Keratinocyte (primary cell): ENCODE results near the gene PTEN. TPM values are rescaled to one million over a fixed set of nuclear protein-coding genes. Genes with fewer than 3 reads are reported as not detected.
"Not testable (repeated sequence)": the region's sequence is repeated elsewhere in the genome, so short reads cannot be mapped to it uniquely, and the experiment has no call there.

Experiments used
- DNase-seq: peaks from one replicate; pipeline ENCODE4 v3.0.0-alpha.2; 2011; ENCODE audit warnings: low read depth, missing footprints, low spot score
- FAIRE-seq: peaks from 2 replicates; lab custom pipeline; 2011; peaks lifted over from hg19 to GRCh38; lab: Jason Lieb, UNC
- H2AFZ ChIP-seq: 2 replicates; pipeline ENCODE4 v1.6.0; 2012; ENCODE audit warnings: low read length, control low read depth, inconsistent platforms; ENCODE audit not compliant: control insufficient read depth
- H3K27ac ChIP-seq: 2 replicates; pipeline ENCODE4 v1.5.1; 2011; ENCODE audit warnings: low read length; ENCODE audit not compliant: control insufficient read depth, insufficient read depth
- H3K27me3 ChIP-seq: 3 replicates; pipeline ENCODE4 v1.6.0; 2011; ENCODE audit warnings: low read length; ENCODE audit not compliant: control insufficient read depth, insufficient read depth; ENCODE audit errors: extremely low read depth
- H3K36me3 ChIP-seq, 2 experiments: 2 replicates in 1 of 2; 3 replicates in 1 of 2; pipeline ENCODE4 v1.5.1; 2011; ENCODE audit warnings: low read length in 2 of 2, mild to moderate bottlenecking in 1 of 2; ENCODE audit not compliant: control insufficient read depth in 2 of 2, insufficient read depth in 2 of 2; ENCODE audit errors: extremely low read depth in 1 of 2
- H3K4me1 ChIP-seq: 3 replicates; pipeline ENCODE4 v1.5.1; 2011; ENCODE audit warnings: low read length; ENCODE audit not compliant: control insufficient read depth, insufficient read depth; ENCODE audit errors: extremely low read depth
- H3K4me2 ChIP-seq: 3 replicates; pipeline ENCODE4 v1.6.0; 2011; ENCODE audit warnings: low read depth, low read length; ENCODE audit not compliant: control insufficient read depth, insufficient read depth; ENCODE audit errors: extremely low read depth
- H3K4me3 ChIP-seq, 3 experiments: fragments of 200-600 bp in 1 of 3; sonication (generic) in 1 of 3; 2 replicates in 2 of 3; 3 replicates in 1 of 3; pipeline ENCODE4 v1.5.1; 2011 to 2016; ENCODE audit warnings: low read length in 3 of 3, mild to moderate bottlenecking in 3 of 3, control low read depth in 2 of 3, inconsistent platforms in 1 of 3, low read depth in 1 of 3, mixed read lengths in 1 of 3, mixed run types in 1 of 3, moderate library complexity in 1 of 3; ENCODE audit not compliant: control insufficient read depth in 2 of 3, insufficient read depth in 2 of 3; ENCODE audit errors: extremely low read depth in 1 of 3
- H3K79me2 ChIP-seq: 2 replicates; pipeline ENCODE4 v1.6.0; 2012; ENCODE audit warnings: low read length; ENCODE audit not compliant: control insufficient read depth, insufficient read depth
- H3K9ac ChIP-seq: 3 replicates; pipeline ENCODE4 v1.6.0; 2011; ENCODE audit warnings: low read length; ENCODE audit not compliant: control insufficient read depth, insufficient read depth; ENCODE audit errors: extremely low read depth
- H3K9me1 ChIP-seq: 3 replicates; pipeline ENCODE4 v1.6.0; 2011; ENCODE audit warnings: low read length; ENCODE audit not compliant: control insufficient read depth, insufficient read depth; ENCODE audit errors: extremely low read depth
- H3K9me3 ChIP-seq: 2 replicates; pipeline ENCODE4 v1.5.1; 2012; ENCODE audit warnings: low read depth, low read length; ENCODE audit not compliant: control insufficient read depth
- H4K20me1 ChIP-seq: 3 replicates; pipeline ENCODE4 v1.6.0; 2011; ENCODE audit warnings: low read length; ENCODE audit not compliant: control insufficient read depth, insufficient read depth; ENCODE audit errors: extremely low read depth
- CTCF ChIP-seq, 3 experiments: IDR thresholded peaks in 1 of 3; conservative IDR thresholded peaks in 1 of 3; optimal IDR thresholded peaks in 1 of 3; 2 replicates in 2 of 3; 3 replicates in 1 of 3; pipeline versions ENCODE3 to v1.5.1; 2011; ENCODE audit warnings: low read length in 3 of 3, mild to moderate bottlenecking in 3 of 3, moderate library complexity in 2 of 3, control low read depth in 1 of 3, inconsistent platforms in 1 of 3; ENCODE audit not compliant: insufficient read depth in 2 of 3; ENCODE audit errors: extremely low read depth in 1 of 3
- EZH2 ChIP-seq: IDR thresholded peaks from one replicate; pipeline ENCODE4 v1.6.1; 2012; ENCODE audit warnings: inconsistent platforms, mild to moderate bottlenecking, low read length, moderate library complexity
- dilution Hi-C: fragments of 300-500 bp; cut with MboI; formaldehyde crosslinking; loops from one replicate; pipeline ENCODE4 v1.7.0; 2020; ENCODE audit warnings: low sequenced_read_pairs; ENCODE audit not compliant: extremely low pct_ligation_motif_present
- polyA plus RNA-seq, 5 experiments: library from polyadenylated mRNA; depleted of rRNA in 3 of 5; stranded (reverse) in 3 of 5; stranded (forward) in 1 of 5; unstranded in 1 of 5; fragments of >200 nt; gene quantifications; 1 replicate in 1 of 5; 2 replicates in 3 of 5; 3 replicates in 1 of 5; pipeline versions ENCODE4 v1.2.1 to v1.2.3, GENCODE V29; 2011 to 2012; ENCODE audit warnings: missing spikeins in 2 of 5, low read depth in 1 of 5, low replicate concordance in 1 of 5

The PTEN gene
- polyA plus RNA-seq, 1 donor (not counting 4 experiments of a cell fraction or from before 2014, with no cell fraction given): 39.4 TPM

GRCh38 chr10:87878664-87879459 is 15.4 kb downstream of the PTEN start:
- no peak for TF ChIP-seq EZH2
- TF ChIP-seq CTCF (optimal IDR thresholded peaks at IDR 0.05 in 1 of 3, IDR thresholded peaks at IDR 0.05 in 1 of 3, conservative IDR thresholded peaks at IDR 0.05 in 1 of 3; ENCODE audit: extremely low read depth in 1 of 3, insufficient read depth in 2 of 3, low read length in 3 of 3): no peak
- H3K9ac ChIP-seq: no peak overlapping the region
- dilution Hi-C loops: no loop called here
- no peak overlapping the region for H3K4me3 ChIP-seq
- H3K27me3 ChIP-seq: no peaks in the 10 kb centered on the region
- peaks cover 5% of the 10 kb centered on the region for H4K20me1 ChIP-seq
- peaks cover 54% of the 10 kb centered on the region for H3K79me2 ChIP-seq
- H3K27ac ChIP-seq: no peak overlapping the region
- no peak for FAIRE-seq
- H3K9me3 ChIP-seq: no peaks in the 10 kb centered on the region
- H3K4me2 ChIP-seq: no peak overlapping the region
- no peaks in the 10 kb centered on the region for H3K4me1 ChIP-seq
- no peaks in the 10 kb centered on the region for H3K9me1 ChIP-seq
- DNase-seq: no peak
- H3K36me3 ChIP-seq: peaks cover 2 to 7% of the 10 kb centered on the region in 2 experiments
- H2AFZ ChIP-seq: no peak overlapping the region

GRCh38 chr10:87880336-87880735 is 16.9 kb downstream of the PTEN start:
- H3K4me3 ChIP-seq: no peak overlapping the region
- H3K9me1 ChIP-seq: no peaks in the 10 kb centered on the region
- FAIRE-seq (no peak), DNase-seq (no peak)
- peaks cover 43% of the 10 kb centered on the region for H3K79me2 ChIP-seq
- H4K20me1 ChIP-seq: peaks cover 5% of the 10 kb centered on the region
- no peak overlapping the region for H3K4me2 ChIP-seq
- no peaks in the 10 kb centered on the region for H3K27me3 ChIP-seq
- no peak overlapping the region for H2AFZ ChIP-seq
- dilution Hi-C loops: no loop called here
- no peak overlapping the region for H3K27ac ChIP-seq
- no peaks in the 10 kb centered on the region for H3K9me3 ChIP-seq
- no peaks in the 10 kb centered on the region for H3K4me1 ChIP-seq
- H3K36me3 ChIP-seq: peaks cover 2 to 7% of the 10 kb centered on the region in 2 experiments
- TF ChIP-seq EZH2 (no peak), CTCF (optimal IDR thresholded peaks at IDR 0.05 in 1 of 3, IDR thresholded peaks at IDR 0.05 in 1 of 3, conservative IDR thresholded peaks at IDR 0.05 in 1 of 3; ENCODE audit: extremely low read depth in 1 of 3, insufficient read depth in 2 of 3, low read length in 3 of 3) (no peak)
- no peak overlapping the region for H3K9ac ChIP-seq

GRCh38 chr10:87881373-87882059 is 18.1 kb downstream of the PTEN start:
- H3K4me1 ChIP-seq, H2AFZ ChIP-seq, dilution Hi-C loops, H3K36me3 ChIP-seq, H3K27me3 ChIP-seq, FAIRE-seq, H3K9me1 ChIP-seq, H3K9me3 ChIP-seq, DNase-seq, H4K20me1 ChIP-seq, H3K27ac ChIP-seq, H3K4me2 ChIP-seq, H3K9ac ChIP-seq, H3K4me3 ChIP-seq: not testable (repeated sequence)
- peaks cover 42% of the 10 kb centered on the region for H3K79me2 ChIP-seq
